GM18508 (cell line): ENCODE measurements around the gene B3GALT4.
"Not testable (repeated sequence)": the region's sequence is repeated elsewhere in the genome, so short reads cannot be mapped to it uniquely, and the experiment has no call there.

Experiments used
- ATAC-seq: cut with Tn5 transposase; IDR thresholded peaks from one replicate; pipeline ENCODE4 v1.9.1; 2021; ENCODE audit warnings: moderate number of reproducible peaks; ENCODE audit not compliant: insufficient read depth, unreplicated experiment

Gene B3GALT4

DNA sequence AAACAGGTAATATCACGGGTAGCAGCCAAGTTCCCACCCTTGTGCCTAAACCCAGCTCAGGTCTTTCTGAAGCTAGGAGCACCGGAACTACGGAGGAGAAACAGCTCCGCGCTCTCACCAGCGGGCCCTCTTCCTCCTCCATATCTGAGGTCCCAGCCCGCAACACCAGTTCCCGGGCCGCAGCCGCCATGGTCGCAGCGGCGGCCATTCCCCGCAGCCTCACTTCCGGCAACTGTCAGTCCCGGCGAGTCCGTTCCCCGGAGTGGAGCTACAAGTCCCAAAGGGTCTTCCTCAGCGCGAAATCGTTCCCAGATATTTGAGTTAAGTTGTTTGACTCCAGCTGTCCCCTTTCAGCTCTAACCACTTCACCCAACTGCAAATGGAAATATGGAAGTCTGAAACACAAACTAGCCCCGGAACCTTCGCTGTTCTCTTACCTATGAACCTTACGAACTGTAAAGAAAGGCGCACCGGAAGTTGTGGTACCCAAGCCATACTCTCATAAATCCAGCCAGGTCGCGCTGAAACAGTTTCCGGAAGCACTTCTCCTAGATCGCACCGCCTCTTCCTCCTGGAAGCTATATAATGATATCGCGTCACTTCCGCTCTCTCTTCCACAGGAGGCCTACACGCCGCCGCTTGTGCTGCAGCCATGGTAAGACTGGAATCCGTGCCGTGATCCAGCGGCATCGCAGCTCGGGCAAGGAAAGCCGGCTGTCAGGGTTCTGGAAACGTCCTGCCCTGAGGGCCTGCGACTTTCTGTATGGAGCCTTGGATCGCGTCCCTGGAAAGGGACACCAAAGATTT, 5.3 kb upstream of the B3GALT4 start, which contains the start of the genes RPS18 and VPS52:
RPS18 (plus strand) TSS at position 608 of the 807 bp plus-strand sequence; CDS start at position 653, 45 bp downstream.
VPS52 (minus strand) TSS at position 409 of the 807 bp plus-strand sequence; CDS start at position 208, 201 bp downstream.
- peak; percentile 52 for ATAC-seq

DNA sequence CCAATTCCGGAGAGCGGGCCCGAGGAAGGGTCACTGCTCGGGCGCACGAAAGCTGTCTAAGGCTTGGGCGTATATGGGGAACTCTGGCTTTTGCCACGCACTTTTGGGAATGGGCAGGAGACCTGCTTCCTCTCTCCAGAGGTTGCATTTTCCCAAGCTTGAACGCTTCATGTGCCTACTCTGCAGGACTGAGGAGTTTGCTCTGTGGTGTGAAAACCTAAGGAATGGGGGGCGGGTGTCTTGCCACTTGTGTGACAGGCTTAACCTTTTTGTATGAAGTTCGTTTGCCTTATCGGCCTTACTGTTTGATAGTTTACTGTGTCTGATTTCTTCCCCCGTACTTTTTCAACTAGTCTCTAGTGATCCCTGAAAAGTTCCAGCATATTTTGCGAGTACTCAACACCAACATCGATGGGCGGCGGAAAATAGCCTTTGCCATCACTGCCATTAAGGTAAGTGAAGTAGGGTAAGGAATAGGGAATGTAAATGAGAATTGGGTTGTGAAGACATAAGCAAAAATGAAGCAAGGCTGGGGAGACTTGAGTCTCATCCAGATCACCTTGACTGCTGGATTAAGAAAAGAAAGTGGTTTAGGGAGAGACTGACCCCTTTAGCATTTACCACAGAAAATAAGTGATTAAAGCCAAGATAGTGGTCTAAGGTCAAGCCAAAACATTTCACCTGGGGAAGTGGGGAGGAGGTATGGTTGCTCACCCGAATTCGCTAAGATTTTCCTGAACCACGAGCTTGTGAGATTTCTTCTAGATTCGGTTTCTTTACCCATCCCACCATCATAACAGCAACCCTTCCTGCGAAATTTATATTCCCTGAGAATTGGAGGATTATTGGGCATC, 4.4 kb upstream of the B3GALT4 start:
- ATAC-seq: no peak

DNA sequence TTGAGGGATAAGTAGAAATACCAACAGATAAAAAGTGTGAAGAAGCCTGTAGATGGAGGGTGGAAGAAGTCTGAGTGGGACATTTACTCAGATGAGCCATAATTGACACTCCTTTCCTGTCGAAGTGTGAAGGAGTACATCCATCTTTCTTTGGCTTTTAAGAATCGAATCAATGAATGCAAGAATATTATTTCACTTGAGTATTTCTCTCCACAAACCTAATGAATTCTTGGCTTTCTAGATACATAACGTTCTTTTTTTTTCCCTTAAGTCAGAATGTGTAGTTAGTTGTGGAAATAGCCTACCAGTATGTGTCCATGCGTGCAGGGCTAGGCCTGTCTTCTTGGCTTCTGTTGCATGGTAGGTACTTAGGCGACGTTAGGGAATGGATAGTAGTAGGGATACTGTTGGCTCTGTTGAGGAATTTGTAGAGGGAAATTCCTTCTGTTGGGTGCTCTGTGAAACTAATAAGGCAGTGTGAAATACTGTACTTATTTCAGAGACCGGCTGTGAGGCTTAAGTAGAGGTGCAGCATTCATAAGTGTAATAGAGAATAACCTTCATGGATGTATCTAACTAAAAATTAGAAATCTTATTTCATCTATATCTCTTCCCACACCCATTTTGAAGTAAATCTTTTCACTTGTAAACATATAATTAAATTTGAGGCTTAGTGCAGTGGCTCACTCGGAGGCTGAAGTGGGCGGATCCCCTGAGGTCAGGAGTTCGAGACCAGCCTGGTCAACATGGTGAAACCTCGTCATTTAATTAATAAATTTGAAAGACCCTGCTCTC, 3.6 kb upstream of the B3GALT4 start:
- no peak for ATAC-seq

DNA sequence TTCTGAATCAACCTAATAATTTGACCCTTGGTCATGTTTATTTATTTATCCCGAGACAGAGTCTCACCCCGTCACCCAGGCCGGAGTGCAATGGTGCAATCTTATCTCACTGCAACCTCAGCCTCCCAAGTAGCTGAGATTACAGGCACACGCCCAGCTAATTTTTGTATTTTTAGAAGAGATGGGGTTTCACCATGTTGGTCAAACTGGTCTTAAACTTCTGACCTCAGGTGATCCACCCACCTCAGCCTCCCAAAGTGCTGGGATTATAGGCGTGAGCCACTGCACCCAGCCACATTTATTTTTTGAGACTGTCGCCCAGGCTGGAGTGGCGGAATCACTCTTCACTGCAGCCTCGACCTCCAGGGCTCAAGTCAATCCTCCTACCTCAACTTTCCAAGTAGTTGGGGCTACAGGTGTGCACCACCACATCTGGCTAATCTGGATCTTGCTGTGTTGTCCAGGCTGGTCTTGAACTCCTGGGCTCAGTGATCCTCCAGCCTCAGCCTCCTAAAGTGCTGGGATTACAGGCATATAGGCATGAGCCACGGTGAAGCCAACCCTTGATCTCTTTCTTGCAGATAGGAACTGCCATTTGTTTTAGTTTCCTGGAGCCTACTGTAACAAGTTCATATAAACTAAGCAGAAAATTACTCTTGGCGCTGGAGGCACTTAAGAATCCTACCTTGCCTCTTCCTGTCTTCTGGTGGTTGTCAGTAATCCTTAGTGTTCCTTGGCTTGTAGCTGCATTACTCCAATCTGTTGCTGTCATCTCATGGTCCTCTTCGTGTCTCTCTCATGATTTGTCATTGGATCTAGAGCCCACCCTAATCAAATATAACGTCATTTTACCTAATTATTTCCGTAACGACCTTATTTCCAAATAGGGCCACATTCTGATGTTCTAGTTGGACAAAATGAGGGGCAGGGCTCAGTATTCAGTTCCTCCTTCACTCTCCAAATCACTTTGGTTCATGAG, 2.7 kb upstream of the B3GALT4 start:
- no peak for ATAC-seq

DNA sequence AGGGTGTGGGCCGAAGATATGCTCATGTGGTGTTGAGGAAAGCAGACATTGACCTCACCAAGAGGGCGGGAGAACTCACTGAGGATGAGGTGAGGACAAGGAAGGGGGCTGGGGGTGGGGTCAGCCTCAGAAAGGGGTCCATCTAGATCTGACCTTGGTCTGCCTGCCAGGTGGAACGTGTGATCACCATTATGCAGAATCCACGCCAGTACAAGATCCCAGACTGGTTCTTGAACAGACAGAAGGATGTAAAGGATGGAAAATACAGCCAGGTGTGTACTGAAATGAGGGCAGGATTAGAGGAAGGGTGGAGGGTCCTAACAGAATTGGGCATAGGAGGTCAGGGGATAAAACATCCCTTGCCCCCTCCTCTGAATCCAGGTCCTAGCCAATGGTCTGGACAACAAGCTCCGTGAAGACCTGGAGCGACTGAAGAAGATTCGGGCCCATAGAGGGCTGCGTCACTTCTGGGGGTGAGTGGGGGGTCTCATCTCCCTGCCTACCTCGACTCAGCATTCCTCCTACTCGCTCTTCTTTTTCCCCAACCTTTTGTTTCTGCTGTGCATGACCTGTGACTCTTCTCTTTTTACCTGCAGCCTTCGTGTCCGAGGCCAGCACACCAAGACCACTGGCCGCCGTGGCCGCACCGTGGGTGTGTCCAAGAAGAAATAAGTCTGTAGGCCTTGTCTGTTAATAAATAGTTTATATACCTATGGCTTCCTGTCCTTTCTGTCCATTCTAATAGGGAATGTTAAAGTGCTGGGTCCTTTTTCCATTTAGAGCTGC, 935 bp upstream of the B3GALT4 start:
- ATAC-seq: not testable (repeated sequence)

DNA sequence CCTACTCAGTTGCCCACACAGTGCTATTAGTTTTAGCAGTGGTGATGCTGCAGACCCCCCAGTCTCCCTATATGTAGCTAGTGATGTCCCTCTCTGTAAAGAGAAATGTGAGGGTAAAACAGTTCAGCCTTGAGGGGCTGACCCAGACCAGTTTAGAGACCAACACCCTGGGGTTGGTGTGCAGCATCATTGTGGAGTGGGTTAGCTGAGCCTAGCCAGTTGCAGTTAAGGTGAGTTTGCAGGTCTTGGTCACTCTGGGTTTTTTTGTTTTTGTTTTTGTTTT, 401 bp upstream of the B3GALT4 start:
- no peak for ATAC-seq

GRCh38 chr6:33277663-33278391, 904 bp downstream of the B3GALT4 start:
- ATAC-seq: no peak

- ATAC-seq: no peak
Measured at GRCh38 chr6:33278392-33278741, 1.4 kb downstream of the B3GALT4 start.

DNA sequence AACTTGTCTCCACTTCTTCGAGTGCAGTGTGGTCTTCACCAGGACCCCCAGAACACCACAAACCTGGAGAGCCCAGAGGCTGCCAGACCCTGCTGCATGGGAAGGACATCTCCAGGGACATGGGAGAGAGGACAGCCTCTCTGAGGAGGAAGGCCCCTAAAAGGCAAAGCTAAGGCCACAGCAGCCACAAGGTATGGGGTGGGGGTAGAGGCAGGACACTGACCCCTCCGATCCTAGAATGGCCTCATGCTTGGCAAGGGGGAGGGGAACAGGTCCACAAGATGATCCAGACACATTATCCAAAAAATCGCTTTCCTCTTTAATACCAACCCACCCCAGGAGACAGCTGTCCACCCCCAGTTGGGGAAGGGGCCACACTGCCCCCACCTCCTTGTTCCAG, 1.9 kb downstream of the B3GALT4 start:
- no peak for ATAC-seq

GRCh38 chr6:33279257-33279695, 2.4 kb downstream of the B3GALT4 start:
- ATAC-seq: no peak

DNA sequence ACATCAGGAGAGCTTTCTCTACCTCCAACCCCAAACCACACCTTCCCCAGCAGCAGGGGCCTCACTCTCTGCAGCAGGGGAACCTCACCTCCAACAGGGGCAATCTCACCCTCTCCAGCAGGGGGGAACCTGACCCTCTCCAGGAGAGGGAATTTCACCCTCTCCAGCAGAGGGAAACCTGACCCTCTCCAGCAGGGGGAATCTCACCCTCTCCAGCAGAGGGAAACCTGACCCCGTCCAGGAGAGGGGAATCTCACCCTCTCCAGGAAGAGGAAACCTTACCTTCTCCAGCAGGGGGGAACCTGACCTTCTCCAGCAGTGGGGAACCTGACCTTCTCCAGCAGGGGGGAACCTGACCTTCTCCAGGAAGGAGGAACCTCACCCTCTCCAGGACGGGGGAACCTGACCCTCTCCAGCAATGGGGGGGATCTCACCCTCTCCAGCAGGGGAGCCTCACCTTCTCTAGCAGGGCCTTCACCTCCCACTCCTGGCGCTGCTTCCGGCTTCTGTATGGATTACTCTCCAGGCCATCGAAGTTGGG, 3.1 kb downstream of the B3GALT4 start:
- no peak for ATAC-seq

DNA sequence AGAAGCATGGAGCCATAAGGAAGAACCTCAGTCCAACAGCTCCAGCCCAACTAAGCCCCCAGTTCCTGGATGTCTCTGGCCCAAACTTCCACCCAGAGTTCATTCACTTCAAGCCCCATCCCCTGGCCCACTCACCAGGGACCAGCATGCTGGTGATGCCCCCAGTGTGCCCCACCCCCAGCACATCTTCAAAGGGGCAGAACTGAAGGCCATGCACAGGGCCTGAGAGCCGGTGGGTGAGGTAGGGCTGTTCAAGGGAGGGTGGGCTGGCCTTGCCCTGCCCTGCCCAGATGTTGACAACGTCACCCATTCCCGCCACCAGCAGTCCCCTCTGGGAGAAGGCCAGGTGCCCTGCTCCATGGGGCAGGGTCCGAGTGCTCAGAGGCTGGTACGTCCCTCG, 3.6 kb downstream of the B3GALT4 start:
- ATAC-seq: no peak

GRCh38 chr6:33285214-33285613, 8.3 kb downstream of the B3GALT4 start:
- ATAC-seq: not testable (repeated sequence)

- no peak for ATAC-seq
Measured at GRCh38 chr6:33286946-33287914, 10.3 kb downstream of the B3GALT4 start.

DNA sequence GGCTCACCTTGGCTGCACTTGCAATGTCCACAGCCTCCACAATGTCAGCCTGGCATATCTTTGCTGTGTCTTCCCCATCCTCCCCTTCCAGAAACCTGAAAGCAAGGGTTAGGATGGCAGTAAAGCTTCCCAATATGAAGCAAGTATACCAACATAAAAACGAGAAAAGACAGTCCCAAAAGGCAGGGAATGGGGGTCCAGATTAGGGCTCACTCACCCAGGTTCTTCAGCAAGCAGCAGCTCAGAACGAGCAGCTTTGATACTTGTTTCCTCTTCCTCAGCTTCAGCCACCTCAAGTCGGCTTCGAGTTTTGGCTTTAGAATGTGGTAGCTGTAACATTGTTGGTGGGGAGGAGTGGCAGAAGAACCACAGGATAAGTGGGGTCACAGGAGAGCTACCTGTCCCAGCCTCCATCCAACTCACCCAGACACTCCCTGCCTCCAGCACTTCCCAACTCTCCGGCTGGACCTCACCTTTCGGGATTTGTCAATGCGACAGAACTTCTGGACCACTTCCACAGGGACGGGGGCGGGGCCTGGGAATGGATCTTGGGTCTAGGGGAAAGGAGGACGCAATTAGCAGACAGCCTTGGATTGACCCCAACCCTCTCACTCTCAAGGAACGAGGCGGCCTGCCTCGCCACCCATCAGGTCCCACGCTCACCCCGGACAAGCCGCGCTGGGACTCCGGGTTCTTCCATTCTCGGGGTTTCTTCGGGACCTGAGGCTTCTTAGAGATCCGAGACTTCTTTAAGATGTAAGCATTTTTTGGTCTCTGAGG, 11.4 kb downstream of the B3GALT4 start:
- ATAC-seq: no peak
